Right lung (tissue), 5 donors: ENCODE results near the gene TATDN2. TPM values are rescaled to one million over a fixed set of nuclear protein-coding genes. Genes with fewer than 3 reads are reported as not detected.
"Not testable (repeated sequence)": the region's sequence is repeated elsewhere in the genome, so short reads cannot be mapped to it uniquely, and the experiment has no call there.

Experiments used
- DNase-seq, 2 donors: peaks; one replicate each; pipeline ENCODE4 v3.0.0-alpha.2; 2013
- polyA plus RNA-seq, 5 donors: library from polyadenylated mRNA; unstranded; fragments of 120-200 nt; gene quantifications; one replicate each; pipeline versions ENCODE4 v1.2.1 to v1.2.3, GENCODE V29; 2013; ENCODE audit warnings: inconsistent platforms in 1 of 5, low replicate concordance in 1 of 5; ENCODE audit not compliant: insufficient read length in 5 of 5, insufficient read depth in 1 of 5

Gene TATDN2
- polyA plus RNA-seq, 5 donors = 33.8 to 43.3 (median 36.1) TPM

DNA sequence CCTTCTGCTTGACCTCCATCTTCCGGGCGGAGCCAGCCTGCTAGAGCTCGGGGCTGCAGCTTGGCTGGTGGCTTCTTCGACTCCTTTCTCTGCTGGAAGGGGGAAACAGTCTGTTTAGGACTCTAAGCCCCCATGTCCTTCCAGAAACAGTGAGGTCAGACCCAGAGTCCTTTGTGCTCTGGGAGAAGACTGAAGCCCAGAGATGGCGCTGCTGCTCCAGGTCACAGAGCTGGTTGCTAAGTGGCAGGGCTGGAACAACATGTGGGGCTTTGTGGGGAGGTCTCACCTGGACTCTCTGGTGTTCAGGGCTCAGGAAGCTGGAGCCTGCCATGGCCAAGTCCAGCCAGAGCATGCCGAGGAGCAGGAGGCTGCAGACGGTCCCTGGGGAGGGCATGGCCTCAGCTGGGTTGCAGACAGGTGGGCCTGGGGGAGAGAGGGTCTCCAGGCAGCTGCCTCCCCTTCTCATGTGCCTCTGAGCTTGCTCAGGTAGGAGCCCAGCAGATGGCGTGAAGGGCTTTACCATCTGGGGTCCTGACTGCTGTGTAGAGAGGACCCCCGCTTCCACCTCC lies 41.6 kb downstream of the TATDN2 start:
- DNase-seq = no peak

DNA sequence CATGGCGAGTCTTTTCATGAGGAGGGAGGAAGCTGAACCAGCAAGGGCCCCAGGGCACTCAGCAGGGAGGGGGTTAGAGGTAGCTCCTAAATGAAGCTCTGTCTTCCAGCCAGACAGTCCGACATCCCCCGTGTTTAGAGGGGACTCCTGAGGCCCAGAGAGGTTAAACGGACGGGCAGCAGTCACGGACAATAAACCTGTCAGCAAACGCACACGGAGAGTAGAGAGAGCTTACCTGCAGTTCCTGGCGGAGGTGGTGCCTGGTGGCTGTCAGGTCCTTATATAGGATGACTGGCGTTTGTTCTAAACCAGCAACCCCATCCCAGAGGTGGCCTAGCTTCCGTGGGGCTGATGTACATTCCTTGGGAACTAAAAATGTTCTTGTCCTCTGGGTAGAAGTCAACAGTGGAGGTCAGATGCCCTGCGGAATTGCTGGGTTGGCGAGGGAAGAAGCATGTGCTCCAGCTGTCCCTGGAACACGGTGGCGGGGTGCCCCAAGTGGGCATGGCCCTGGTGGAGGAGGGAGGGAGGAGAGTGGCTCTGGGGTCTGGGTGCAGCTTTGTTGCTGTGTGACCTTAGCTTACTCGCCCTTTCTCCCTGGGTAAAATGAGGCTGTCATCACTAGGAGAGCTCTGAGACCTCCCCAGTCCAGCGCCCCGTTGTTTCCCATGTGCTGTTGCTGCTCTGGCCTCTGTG lies 42.4 kb downstream of the TATDN2 start:
- no peak for DNase-seq

DNA sequence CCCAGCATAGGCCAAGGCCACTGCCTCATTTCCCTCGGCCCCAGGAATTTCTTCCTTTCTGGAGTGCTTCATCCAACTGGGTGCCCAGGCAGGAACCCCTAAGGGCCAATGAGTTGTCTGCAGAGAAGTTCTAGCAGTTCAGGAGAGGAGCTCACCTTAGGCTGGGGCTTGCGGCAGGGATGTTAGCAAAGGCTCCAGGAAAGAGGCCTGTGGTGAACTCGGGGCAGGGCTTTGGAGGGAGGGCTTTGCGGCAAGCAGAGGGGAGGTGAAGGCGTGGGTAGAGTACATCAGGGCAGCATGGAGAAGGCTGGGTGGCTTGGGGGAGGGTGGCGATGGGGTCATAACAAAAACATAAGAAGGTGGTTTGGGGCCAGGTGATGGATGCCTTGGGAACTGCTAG lies 43.4 kb downstream of the TATDN2 start:
- DNase-seq = no peak

DNA sequence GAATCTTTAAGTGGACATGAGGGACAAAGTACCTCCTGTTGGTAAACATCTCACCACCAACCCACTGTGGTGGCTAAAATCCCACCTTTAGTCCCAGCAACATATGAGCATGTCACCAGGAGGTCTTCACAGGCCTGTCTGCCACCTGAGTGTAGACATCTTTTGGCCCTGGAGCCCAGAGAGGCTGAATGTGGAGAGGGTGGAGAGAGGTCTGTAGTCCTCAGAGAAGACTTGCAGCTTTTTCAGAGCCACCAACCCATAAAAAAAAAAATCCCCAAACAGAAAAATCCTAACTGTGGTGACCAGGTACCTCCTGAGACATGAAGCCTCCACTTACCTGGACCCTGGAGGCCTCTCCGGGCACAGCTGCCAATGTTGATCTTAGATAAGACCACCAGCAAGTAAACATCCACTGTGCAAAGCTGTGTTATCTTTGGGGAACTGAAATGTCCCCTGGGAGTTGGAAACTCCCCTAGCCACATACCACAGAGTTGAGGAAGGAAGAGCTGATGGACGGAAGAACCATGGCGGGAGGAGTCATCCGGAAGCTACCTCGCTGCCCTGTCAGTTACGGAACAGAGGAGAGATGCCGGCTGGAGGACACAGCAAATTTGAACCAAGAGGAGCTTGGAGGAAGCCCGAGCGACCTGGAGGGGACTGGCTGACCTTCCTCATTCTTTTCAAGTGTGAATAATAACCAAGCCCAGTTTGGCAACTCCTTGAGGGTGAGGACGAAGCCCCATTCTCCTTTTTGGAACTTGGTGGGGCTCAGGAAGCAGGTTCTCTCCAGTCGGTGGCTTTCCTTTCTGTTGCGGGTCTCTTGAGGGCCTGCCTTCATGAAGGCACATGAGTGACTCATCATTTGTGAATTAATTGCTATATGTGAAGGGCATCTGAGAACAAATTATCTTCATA lies 44.5 kb downstream of the TATDN2 start, which contains the start of gene GHRL:
Gene GHRL (minus strand): TSS at position 443 of the 915 bp plus-strand sequence. CDS start 2,767 bp downstream, outside the sequence.
- DNase-seq = no peak

DNA sequence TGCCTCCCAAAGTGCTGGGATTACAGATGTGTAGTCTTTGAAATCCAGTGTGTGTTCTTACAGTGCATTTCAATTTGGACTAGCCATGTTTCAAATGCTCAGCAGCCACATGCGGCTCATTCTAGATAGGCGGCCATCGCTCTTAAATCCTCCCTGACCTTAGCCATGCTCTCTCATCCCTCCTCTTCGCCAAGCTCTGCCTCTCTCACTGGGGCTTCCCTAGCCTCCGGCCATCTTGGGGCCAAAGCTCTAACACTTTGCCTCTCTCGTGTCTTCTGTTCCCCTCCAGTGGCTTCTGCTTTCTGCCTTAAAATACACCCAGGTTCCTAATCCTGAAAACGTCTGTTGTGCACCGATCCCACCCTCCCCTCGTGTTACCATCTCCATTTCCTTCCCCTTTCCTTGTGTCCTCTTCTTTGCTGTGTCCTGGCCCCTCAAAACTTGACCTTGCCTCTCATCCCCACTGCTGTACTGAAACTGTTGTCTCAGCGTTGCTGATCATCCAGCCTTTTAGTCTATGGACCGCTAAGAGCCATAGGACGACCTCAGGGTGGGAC lies 45.8 kb downstream of the TATDN2 start:
- DNase-seq = no peak

DNA sequence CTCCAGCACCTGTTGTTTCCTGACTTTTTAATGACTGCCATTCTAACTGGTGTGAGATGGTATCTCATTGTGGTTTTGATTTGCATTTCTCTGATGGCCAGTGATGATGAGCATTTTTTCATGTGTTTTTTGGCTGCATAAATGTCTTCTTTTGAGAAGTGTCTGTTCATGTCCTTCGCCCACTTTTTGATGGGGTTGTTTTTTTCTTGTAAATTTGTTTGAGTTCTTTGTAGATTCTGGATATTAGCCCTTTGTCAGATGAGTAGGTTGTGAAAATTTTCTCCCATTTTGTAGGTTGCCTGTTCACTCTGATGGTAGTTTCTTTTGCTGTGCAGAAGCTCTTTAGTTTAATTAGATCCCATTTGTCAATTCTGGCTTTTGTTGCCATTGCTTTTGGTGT lies 49.8 kb downstream of the TATDN2 start:
- DNase-seq = not testable (repeated sequence)

DNA sequence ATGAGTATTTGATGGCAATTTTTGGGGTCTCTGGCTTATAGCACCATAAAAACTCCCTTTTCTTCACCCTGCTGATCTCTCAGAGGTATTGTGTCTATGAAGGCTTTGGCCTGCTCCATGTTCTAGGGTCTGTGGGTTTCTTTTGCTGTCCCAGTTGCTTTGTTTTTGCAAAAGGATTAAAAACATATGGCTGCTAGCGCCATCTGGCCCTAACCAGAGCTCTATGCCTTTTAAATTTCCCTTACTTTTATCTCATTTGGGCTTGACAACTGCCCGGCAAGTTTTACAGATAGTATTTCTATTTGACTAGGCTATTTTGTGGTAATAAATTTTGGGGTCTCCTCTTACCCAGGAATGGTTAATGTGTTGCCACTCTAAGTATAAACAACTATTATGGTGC lies 50.9 kb downstream of the TATDN2 start:
- no peak for DNase-seq

DNA sequence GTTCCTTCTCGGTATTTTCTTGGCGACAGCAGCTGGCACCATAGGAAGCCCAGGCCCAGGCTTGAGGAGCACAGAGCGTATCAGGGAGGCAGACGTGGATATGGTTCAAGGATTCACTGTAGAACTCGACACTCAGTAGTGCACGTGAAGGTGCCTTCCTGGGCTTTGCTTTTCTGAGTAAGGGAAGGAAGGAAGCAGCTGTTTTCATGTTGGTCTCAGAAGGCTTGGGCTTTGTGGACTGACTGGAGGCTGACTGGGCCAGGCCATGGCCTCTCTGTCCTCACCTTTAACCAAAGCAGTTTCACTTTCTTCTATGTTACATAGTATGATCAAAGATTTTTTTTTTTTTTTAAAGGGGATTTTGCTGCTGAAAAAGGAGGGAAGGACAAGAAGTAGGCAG lies 51.4 kb downstream of the TATDN2 start:
- DNase-seq = no peak

DNA sequence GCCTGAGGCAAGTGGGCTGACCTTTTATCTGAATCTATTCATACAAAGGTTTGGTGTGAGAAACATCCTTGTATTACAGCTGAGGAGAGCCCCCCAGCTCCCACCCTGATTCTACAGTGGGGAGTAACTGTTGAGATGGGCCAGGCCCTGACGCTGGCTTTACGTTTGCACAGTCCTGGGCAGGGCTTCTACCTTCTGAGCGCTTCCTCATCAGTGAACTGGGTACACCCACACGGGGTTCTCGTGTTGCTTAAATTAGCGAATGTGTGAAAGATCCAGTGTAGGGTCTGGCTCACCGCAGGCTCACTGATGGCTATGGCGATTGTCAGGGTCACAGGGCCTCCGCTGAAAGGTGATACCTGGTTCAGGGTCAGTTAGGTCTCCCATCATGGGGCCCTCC lies 51.8 kb downstream of the TATDN2 start:
- DNase-seq = no peak

DNA sequence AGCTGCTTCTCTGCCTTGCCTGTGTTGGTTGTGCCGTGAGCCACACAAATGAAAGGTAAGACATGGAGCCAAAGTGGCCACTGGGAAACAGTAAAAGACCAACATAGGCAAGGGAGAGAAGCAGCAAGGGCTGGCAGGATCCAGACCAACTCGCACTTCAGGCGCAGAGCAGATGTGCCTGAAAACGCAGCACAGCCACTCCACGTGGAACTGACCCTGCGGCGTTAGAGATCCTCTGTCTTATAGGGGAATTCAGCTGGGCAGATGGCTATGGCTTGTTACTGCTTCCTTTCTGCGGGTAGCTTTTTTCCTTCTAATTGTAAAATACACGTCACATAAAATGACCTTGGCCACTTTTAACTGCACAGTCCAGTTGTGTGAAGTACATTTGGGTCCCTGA lies 54.8 kb downstream of the TATDN2 start:
- DNase-seq = no peak

DNA sequence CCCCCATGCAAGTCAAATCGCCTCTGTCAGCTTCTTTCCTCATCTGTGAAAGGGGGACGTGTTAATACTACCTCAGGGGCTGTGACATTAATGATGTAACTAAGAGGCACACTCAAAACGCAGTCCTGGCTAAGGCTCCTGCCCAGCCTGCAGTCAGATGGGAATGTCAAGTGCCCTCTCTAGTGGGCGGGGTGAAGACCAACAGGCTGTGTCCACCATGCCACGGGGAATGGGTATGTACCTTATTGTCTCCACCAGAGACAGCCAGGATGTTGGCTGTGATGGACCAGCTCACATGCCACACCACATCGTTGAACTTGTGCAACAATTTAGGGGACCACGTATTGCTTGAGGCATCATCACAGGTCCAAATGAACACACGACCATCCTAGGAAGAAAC lies 55.5 kb downstream of the TATDN2 start:
- no peak for DNase-seq

DNA sequence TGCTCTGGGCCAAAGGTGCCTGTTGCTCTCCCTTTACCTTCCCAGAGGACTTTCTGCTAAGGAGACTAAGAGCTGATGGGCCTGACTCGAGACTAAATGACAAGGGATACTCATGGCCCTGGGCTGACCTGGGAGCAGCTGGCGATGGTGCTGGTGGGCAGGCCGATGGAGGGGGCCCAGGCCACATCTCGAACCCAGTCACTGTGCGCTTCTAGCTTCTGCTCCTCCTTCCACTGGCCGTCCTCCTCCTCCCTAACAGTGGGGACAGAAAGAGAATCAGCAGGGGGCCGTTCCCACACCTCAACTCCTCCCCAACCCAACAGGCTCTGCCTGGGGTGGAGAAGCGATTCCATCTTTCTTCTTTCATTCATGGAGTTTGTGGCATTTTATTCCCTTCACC lies 56.6 kb downstream of the TATDN2 start:
- DNase-seq = no peak

DNA sequence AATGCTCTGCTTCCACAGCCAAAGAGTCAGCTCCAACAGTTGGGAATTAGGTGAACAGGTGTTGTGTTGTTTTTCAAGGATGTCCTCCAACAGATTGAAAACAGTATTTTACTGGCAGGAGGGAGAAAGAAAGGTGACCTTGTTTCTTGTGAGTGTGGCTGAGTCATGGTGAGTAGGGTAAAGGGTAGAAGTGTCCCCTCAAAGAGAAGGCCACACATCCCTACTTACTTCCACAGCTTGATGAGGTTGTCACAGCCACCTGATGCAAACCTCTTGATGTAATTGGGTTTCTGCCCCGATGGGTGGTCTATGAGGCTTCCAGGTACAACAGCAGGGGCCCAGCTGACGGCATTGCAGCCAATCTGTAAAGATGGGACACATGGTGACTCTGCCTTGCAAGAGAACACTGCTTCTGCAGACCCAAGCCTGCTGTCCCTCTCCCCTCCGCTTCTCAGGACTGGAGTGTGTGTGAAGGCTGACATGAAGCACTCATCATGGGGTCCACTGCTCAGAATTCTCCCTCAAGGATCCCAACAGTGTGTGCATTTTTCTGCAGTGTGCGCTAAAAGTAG lies 57.2 kb downstream of the TATDN2 start:
- DNase-seq = no peak

DNA sequence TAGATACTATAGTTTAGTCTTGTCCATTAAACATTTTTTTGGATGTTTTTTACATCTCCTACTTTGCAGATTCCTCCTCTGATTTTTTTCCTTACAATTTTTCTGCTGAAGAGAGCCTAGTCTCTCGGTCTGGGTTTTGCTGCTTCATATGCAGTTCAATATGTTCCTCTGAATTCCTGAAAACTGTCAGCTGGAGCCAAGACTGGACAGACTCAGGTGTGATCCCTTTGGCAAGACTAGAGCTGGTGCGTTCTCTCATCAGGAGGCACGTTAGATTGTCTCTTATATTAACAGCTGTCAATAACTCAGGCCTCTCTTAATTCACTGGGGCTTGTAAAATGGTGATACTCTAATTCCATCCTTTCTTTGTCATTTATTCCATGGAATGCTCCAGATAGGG lies 57.9 kb downstream of the TATDN2 start:
- no peak for DNase-seq

DNA sequence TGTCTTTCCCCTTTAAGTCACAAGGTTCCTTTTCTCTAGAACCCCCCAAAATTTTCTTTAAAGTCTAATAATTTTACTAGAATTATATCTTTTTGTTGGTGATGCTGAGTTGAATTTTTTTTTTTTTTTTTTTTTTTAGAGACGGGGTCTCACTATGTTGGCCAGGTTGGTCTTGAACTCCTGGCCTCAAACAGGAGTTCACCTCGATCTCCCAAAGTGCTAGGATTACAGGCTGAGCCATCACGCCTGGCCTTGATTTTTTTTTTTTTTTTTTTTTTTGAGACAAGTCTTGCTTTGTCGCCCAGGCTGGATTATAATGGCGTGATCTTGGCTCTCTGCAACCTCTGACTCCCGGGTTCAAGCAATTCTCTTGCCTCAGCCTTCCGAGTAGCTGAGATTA lies 60.4 kb downstream of the TATDN2 start:
- DNase-seq = no peak

DNA sequence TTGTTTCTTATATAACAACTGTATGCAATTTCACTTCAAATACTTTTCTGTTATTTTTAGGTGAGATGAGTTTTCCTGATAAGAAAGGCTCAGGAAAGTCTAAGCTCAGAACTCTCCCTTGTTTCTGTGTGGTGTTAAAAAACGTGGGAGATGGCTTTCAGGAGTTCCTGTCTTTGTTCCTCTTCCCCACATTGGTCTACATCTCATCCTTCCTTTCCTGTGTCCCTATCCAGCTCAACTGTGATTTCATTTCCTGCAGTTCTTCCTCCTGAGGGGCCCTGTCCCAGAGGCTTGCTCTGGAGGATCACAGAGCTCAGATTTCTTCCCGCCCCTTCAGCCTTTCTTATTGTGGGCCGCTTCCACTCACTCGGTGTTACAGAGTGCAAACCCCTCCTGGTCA lies 61.5 kb downstream of the TATDN2 start:
- no peak for DNase-seq

DNA sequence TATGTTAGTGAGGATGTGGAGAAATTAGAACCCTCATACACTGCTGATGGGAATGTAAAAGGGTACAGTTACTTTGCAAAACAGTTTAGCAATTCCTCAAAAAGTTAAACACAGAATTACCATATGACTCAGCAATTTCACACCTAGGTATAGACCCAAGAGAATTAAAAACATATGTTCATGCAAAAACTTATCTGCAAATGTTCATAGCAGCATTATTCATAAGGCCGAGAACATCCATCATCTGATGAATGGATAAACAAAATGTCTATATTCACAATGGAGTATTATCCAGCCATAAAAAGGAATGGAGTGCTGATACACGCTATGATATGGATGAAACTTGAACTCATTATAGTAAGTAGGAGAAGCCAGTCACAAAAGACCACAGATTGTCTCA lies 62.3 kb downstream of the TATDN2 start:
- DNase-seq = no peak

DNA sequence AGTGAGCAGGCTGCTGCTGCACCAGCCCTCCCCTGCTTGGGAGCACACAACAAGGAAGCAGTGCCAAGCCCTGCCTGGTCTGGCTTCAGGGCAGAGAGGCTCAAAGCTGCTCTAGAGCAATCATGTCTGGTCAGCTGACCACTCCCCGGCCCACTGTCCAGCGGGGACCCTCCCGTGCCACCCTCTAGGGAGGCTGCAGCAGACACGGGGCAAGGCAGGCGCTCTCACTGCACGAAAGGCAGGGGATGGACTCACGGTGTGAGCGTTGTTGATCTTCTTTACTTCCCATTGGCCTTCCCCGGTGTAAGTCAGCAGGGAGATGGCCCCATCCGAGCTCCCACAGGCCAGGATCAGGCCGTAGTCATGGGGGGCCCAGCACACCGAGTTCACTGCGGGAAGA lies 63.5 kb downstream of the TATDN2 start:
- DNase-seq = no peak

DNA sequence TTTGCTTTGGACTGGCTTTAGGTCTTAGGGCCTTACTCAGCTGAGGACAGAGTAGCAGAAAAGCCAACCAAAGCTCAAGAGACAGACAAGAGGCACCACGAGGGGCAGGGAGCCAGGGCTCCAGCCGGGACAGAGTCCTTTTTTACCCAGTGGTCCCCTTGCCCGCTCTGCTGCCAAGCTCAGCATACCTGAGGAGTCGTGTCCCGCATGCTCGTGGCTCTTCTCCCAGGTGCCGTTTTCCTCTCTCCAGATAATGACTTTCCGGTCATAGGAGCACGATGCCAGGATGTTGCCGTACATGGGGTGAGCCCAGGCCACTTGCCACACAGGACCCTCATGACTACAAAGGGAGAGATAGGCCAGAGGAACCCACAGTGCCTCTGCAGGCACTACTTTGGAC lies 64.1 kb downstream of the TATDN2 start:
- DNase-seq = no peak

DNA sequence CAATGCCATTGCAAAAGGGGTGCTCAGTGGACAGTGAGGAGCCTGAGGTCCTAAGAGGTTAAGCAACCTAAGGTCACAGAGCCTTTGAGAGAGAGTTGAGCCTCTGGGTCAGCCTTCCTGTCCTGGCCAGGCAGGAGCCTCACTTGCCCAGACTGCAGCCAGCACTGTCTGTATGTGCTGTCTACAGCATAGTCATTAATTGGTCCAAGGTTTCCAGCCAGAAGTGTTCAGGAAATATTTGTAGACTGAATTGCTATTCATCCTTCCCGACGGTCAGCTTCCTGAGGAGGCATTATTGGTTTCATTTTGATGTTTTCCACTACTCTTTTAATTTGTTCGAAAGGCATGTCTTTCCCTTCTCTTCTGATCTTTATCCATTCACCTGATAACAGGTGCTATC lies 64.6 kb downstream of the TATDN2 start:
- DNase-seq = no peak

DNA sequence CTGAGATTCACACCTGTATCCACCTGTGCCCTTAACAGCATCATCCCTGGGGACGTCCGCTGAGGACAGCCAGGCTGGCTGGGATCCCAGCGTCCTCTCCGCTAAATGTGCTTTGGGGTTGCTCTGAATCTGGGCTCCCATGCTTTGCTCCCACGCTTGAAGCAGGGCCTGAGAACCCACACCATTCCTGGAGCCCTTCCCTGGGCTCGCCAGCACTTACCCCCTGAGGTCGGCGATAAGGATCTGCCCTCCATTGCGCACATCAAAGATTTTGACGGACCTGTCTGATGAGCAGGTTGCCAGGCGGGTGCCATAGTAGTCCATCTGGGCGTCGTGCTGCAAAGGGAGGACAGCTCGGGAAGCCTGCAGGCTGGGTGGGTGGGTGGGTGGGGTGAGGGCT lies 66.8 kb downstream of the TATDN2 start:
- no peak for DNase-seq

DNA sequence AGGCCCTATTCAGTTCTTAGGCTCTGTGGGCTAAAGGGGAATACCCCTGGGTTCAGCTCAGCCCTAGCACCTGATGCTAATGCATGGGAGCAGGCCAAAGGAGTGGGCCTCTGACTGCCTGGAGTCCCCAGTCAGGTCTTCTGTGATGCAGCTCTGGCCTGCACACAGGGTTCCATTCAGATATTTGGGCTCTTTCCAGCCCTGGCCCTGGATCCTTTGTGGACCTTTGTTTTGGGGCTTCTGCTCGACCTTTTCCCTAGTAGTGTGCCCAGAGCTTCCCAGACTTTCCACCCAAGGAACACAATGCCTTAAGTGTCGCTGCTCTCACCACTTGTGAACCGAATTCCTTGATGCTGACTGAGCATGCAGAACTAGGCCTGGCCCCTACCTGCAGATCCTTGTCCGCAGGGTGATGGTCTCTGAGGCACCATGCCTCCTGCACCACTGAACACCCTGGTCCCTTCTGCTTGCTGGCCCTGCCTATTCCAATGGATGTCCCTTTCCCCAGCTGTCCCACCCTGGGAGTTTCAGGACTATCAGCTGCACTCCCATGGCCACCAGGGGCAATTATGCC lies 67.6 kb downstream of the TATDN2 start:
- DNase-seq = no peak
